ENCODE measurements around the gene KCNK3. TPM values are rescaled to one million over a fixed set of nuclear protein-coding genes. Genes with fewer than 3 reads are reported as not detected.

The KCNK3 gene
- polyA plus RNA-seq, 1 of the 3 experiments (the other 2 are of a cell fraction): 0.16 TPM

DNA sequence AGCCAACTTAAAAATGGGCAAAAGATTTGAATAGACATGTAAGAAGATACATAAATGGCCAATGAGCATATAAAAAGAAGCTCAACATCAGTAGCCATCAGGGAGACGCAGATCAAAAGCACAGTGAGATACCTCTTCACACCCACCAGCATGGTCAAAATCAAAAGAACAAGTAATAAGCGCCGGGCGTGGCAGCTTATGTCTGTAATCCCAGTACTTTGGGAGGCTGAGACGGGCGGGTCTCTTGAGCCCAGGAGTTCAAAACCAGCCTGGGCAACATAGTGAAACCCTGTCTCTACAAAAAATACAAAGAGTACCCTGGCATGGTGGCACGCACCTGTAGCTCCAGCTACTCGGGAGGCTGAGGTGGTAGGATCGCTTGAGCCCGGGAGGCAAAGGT lies 46.8 kb upstream of the KCNK3 start:
- ChIA-PET POLR2A (no interaction called here), CTCF (interaction anchor here (1.2 to 5.5 kb wide), 4 partner anchors 8 to 99 kb away, joined by 5 to 32 read pairs (median 14); no protein-coding TSS in a partner anchor)
- no peaks in the 10 kb centered on the region for H3K36me3 ChIP-seq (replicated peaks in 1 of 2; ENCODE audit: control insufficient read depth in 1 of 2, insufficient read depth in 2 of 2, low read length in 1 of 2)
- H2AFZ ChIP-seq (ENCODE audit: low read depth): no peak overlapping the region
- H3K4me1 ChIP-seq (ENCODE audit: control insufficient read depth in 1 of 2, insufficient read depth in 2 of 2, low read depth in 1 of 2, low read length in 1 of 2): peaks cover 0 to 19% of the 10 kb centered on the region in 2 experiments; a peak in 1 of 4 replicates
- no peak overlapping the region for H3K27ac ChIP-seq (ENCODE audit: low read depth in 2 of 2, low read length in 1 of 2)
- DNase-seq: no peak
- peaks cover 40% of the 10 kb centered on the region; the same call in 1 of the 2 replicates for H3K27me3 ChIP-seq (ENCODE audit: insufficient read depth)
- no peaks in the 10 kb centered on the region for H4K20me1 ChIP-seq (ENCODE audit: insufficient read depth)
- no peak overlapping the region for H3K4me2 ChIP-seq
- TF ChIP-seq, protein P1, sequence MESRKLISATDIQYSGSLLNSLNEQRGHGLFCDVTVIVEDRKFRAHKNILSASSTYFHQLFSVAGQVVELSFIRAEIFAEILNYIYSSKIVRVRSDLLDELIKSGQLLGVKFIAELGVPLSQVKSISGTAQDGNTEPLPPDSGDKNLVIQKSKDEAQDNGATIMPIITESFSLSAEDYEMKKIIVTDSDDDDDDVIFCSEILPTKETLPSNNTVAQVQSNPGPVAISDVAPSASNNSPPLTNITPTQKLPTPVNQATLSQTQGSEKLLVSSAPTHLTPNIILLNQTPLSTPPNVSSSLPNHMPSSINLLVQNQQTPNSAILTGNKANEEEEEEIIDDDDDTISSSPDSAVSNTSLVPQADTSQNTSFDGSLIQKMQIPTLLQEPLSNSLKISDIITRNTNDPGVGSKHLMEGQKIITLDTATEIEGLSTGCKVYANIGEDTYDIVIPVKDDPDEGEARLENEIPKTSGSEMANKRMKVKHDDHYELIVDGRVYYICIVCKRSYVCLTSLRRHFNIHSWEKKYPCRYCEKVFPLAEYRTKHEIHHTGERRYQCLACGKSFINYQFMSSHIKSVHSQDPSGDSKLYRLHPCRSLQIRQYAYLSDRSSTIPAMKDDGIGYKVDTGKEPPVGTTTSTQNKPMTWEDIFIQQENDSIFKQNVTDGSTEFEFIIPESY (IDR thresholded peaks at IDR 0.05; ENCODE audit: borderline replicate concordance, low read depth): no peak
- no peak for TF ChIP-seq MEF2A (IDR thresholded peaks at IDR 0.05; ENCODE audit: borderline replicate concordance, low read depth)
- no peak for TF ChIP-seq TCF12 (IDR thresholded peaks at IDR 0.05)
- no peak for TF ChIP-seq FOXJ3 (CRISPR knock-in tag; IDR thresholded peaks at IDR 0.05)
- TF ChIP-seq RXRA (IDR thresholded peaks at IDR 0.05; ENCODE audit: borderline replicate concordance, low read depth): no peak
- no peak for TF ChIP-seq YY1 (IDR thresholded peaks at IDR 0.05; ENCODE audit: low read depth)
- TF ChIP-seq TEAD4 (IDR thresholded peaks at IDR 0.05; ENCODE audit: borderline replicate concordance, insufficient read depth): no peak
- no peak for TF ChIP-seq EP300 (IDR thresholded peaks at IDR 0.05; ENCODE audit: borderline replicate concordance in 1 of 2, low read depth in 1 of 2, low read length in 1 of 2)
- no peak for TF ChIP-seq RAD21 (IDR thresholded peaks at IDR 0.05; ENCODE audit: low read length)
- no peak for TF ChIP-seq SMC3 (IDR thresholded peaks at IDR 0.05; ENCODE audit: low read depth, low read length)
- TF ChIP-seq USF2 (IDR thresholded peaks at IDR 0.05; ENCODE audit: borderline replicate concordance, low read depth, low read length): no peak
- no peak for TF ChIP-seq RCOR1 (IDR thresholded peaks at IDR 0.05; ENCODE audit: low read length)
- TF ChIP-seq EZH2phosphoT487 (IDR thresholded peaks at IDR 0.05; ENCODE audit: borderline replicate concordance, low read depth): no peak
- TF ChIP-seq MXI1 (IDR thresholded peaks at IDR 0.05; ENCODE audit: low read depth, low read length): no peak
- no peak for TF ChIP-seq SIN3A (IDR thresholded peaks at IDR 0.05; ENCODE audit: borderline replicate concordance, low read depth, low read length)
- TF ChIP-seq, protein P2, sequence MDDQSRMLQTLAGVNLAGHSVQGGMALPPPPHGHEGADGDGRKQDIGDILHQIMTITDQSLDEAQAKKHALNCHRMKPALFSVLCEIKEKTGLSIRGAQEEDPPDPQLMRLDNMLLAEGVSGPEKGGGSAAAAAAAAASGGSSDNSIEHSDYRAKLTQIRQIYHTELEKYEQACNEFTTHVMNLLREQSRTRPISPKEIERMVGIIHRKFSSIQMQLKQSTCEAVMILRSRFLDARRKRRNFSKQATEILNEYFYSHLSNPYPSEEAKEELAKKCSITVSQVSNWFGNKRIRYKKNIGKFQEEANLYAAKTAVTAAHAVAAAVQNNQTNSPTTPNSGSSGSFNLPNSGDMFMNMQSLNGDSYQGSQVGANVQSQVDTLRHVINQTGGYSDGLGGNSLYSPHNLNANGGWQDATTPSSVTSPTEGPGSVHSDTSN (IDR thresholded peaks at IDR 0.05): no peak
- no peak for TF ChIP-seq FOXM1 (IDR thresholded peaks at IDR 0.05; ENCODE audit: low read depth)
- TF ChIP-seq ELF1 (IDR thresholded peaks at IDR 0.05): no peak
- no peak overlapping the region for H3K4me3 ChIP-seq (ENCODE audit: low read depth in 2 of 2, low read length in 1 of 2)
- no peaks in the 10 kb centered on the region for H3K9me3 ChIP-seq
- no peaks in the 10 kb centered on the region for H3K79me2 ChIP-seq (ENCODE audit: insufficient read depth)
- H3K9ac ChIP-seq: no peak overlapping the region
- H3K9me2 ChIP-seq: no peaks in the 10 kb centered on the region
- WGBS (ENCODE audit: low lambda C conversion rate): 65% methylated on average over 10 of the region's 10 CpGs
- H3F3A ChIP-seq (replicated peaks; ENCODE audit: insufficient read depth): no peaks in the 10 kb centered on the region

Data from SK-N-SH (cell line).